ENCODE results near the gene AHCYL2.
"Not testable (repeated sequence)": the region's sequence is repeated elsewhere in the genome, so short reads cannot be mapped to it uniquely, and the experiment has no call there.

The AHCYL2 gene

DNA sequence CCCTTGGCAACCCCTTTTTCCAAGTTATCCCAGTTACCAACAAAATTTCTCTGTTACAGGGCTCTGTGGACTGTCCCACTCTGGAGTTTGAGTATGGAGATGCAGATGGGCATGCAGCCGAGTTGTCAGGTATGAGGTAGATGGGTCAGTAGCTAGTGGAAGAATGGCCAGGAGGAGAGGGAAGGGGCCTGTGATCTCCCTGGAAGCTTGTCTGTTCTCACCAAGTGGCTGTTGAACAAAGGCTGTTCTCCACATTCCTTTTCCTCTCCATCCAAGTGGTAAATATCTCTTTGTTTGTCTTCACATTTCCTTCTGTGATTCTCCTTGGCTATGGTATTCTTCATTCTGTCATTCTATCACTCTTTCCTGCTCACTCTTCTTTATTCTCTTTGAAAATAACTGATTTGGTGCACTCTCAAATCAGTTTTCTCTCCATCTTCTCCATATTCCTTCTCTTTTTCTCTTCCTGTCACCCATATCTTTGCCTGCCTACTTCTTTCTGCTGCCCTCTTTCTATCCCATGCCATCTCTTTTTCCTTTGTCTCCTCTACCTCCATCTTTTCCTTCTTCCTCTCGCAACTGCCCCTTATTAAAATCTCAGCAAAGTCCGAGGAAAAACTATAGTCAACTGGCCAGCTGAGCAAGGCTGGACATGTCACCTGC, 215.3 kb downstream of the AHCYL2 start:
- no peak for DNase-seq (ENCODE audit: insufficient read length, low spot score)
- no peak for FAIRE-seq

DNA sequence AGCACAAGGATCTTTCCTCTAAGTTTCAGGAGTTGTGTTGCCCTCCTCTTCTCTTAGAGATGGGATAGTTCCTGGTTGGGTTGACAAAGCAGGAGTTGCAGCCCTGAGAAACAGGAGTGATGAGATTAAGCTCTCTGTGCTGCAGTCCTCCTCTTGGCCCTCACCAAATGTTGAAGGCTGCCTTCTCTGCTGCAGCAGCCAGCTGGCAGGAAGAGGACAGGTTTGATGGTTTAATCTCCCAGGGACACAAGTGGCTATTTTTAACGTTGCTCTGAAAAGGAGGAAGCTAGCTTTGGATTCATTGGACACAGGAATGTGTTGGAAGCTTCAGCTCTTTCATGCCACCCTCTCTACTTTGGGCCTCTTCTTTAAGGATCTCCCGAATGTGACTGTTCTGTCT, 218.8 kb downstream of the AHCYL2 start:
- FAIRE-seq (no peak), DNase-seq (ENCODE audit: insufficient read length, low spot score) (no peak)

DNA sequence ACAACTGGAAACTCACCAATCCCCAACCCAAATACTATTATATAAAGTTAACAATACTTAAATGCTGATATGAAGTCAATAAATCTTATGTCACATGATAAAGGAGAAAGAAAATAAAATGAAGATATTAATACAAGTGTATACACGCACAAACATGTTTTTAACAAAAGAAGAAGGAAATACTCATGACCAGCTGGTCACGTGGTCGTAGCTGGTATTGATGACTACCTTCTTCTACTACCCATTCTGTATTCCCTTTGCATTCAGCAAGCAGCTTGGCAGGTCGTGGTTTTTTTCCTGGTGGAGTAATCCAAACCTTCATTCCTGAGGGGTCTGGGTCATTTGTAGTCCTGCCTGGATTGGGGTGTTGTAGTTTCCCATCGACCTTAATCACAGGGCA, 219.9 kb downstream of the AHCYL2 start:
- FAIRE-seq; DNase-seq (ENCODE audit: insufficient read length, low spot score): not testable (repeated sequence)

DNA sequence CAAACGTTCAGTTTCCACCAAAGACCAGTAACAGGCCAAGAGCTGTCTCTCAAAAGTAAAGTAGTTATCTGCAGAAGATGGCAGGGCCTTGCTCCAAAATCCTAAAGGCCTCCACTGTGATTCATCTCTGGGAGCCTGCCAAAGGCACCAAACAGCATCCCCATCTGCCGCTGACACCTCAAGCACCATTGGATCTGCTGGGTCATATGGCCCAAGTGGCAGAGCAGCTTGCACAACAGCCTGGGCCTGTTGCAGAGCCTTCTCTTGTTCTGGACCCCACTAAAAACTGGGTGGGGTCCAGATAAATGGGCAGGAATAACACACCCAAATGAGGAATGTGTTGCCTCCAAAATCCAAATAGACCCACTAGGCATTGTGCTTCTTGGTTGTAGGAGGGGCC, 222.1 kb downstream of the AHCYL2 start:
- DNase-seq (ENCODE audit: insufficient read length, low spot score); FAIRE-seq: not testable (repeated sequence)

DNA sequence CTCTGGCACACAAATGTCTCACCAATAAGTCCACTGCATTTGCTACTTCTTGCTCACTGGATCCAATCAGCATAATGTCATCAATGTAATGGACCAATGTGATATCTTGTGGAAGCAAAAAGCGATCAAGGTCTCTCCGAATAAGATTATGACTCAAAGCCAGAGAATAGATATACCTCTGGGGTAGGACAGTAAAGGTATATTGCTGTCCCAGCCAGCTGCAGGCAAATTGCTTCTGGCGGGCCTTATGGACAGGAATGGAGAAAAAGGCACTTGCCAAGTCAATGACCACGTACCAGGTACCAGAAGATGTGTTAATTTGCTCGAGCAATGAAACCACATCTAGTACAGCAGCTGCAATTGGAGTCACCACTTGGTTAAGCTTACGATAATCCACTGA, 222.6 kb downstream of the AHCYL2 start:
- not testable (repeated sequence) for DNase-seq (ENCODE audit: insufficient read length, low spot score)

DNA sequence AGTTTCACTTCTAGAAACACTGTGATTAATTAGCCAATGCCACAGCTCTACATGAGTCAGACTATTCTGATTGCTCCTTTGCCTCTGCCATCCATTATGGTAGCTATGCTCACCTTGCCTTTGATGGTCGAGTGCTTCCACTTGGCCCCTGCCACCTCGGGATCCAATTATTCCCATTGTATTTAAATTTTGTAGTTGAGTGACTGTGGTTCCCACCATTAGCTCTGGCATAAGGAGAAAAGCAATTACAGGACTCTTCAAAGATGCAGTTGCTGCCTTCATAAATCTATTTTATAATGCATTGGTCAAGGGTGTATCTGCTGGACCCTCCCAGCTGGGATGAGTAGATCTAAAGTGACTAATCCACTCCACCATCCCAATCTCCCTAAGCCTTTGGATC, 223.8 kb downstream of the AHCYL2 start:
- FAIRE-seq; DNase-seq (ENCODE audit: insufficient read length, low spot score): not testable (repeated sequence)

More for the DNA sequence above, 222.6 kb downstream of the AHCYL2 start:
- FAIRE-seq = not testable (repeated sequence)

DNA sequence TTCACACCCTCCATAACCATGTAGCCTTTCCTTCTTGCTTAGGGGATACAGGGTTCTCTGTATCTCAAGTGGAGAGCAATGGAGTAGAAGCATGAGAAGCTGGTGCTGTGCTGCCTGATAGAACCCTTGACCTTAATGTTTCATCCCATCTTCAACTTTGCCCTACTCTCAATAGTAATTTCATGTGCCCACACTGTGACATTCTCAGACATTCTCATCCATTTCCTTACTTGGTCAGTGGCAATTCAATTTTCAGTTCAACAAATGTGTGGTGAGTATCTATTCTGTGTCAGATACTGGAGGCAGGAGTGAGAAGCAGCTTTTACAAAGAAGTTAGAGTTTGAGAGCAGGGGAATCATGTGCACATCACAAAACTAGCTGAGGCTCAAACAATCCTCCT, 225.5 kb downstream of the AHCYL2 start:
- FAIRE-seq = no peak
- no peak for DNase-seq (ENCODE audit: insufficient read length, low spot score)

DNA sequence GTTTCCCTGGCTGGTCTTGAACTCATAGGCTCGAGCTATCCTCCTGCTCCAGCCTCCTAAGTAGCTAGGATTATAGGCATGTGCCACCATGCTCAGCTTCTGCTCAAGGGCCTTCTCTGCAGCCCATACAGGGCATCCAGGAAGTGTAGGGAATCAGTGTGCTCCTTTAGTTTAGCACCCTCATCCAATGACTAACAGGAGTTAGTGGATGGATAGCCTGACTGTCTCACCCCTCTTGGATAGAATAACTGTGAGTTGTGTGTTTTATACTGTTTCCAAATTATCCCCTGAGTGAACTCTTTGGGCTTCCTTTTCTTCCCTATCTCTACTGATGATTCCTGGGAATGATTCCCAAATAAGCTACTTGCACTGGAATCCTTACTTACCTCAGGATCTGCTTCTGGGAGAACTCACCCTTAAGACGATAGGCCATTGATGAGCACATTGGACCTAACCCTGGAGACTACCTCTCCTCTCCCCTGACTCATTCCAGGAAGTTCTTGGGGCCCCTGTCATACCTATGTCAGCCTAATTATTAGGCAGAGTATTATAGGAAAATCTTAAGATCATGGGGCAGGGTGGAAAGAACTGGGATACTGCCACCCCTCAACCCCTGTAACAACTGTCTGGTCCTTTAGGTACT, 227.9 kb downstream of the AHCYL2 start:
- DNase-seq (ENCODE audit: insufficient read length, low spot score) (no peak), FAIRE-seq (no peak)

DNA sequence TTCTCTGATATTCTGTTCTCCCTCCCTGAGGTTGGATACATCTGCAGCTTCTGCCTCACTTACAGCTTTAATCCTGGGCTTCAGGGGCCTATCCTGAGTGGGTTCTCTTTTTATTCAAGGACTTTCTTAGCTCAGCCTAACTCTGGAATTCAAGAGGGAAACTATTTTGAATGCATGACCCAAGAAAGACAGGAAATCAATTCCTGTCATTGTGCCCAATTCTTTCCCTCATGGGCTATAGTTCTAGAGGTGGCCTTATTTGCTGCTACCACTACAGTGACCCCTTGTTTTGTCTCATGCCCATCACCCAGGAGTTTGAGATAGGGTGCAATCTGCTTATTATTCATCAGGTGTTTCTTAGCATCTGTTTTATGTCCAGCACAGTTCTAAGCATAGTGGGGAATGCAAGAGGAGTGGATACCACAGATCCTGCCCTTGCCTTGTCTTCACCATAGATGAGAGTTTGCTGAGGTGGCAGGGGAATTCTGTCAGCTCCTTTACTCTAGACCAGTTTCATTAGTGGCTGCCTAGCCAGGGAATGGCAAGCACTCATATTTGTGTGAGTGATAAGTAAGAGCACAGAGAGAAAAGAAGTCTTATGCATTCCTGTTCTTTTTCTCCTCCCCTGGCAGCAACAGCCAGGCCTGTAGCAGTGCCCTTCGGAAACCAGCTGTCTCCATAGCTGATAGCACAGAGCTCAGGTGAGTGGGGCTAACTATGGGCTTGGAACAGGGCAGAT, 228.8 kb downstream of the AHCYL2 start:
- no peak for DNase-seq (ENCODE audit: insufficient read length, low spot score)
- FAIRE-seq = no peak

DNA sequence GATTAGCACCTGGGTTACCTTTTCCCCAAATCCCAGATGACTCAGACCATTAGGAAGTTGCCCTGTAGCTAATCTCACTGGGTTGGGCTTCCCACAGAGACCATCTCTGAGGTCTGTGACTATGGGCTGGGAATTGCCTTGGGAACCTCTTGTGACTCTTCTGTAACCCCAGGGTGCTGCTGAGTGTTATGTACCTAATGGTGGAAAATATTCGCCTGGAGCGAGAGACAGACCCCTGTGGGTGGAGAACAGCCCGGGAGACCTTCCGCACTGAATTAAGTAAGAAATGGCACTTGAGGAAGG, 229.4 kb downstream of the AHCYL2 start:
- DNase-seq (ENCODE audit: insufficient read length, low spot score) = no peak
- no peak for FAIRE-seq

DNA sequence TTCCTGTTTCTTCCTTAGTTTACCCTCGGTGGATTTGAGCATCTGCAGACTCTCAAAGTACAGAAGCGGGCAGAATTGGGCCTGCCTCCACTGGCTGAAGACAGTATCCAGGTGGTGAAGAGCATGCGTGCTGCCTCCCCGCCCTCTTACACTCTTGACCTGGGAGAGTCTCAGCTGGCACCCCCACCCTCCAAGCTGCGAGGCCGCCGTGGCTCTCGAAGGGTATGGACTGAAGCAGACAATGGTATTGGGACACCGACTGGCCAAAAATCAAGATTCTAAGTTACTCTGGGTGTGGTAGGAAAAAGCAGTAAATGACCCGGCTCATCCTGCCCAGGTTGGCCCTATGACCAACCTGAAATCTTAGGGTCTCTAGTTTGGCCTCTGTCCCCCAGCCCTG, 231.6 kb downstream of the AHCYL2 start:
- no peak for FAIRE-seq
- DNase-seq (ENCODE audit: insufficient read length, low spot score) = no peak

DNA sequence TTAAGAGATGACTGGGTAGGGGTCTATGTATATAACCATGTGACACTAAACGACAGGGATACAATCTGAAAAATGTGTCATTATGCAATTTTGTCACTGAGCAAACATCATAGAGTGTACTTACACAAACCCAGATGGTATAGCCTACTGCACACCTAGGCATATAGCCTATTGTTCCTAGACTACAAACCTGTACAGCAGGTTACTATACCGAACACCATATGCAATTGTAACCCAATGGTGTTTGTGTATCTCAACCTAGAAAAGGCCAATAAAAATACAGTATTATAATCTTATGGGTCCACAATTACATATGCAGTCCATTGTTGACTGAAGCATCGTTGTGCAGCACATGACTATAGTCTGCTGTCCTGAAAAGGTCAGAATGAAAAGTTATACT, 232.3 kb downstream of the AHCYL2 start:
- FAIRE-seq = no peak
- DNase-seq (ENCODE audit: insufficient read length, low spot score) = no peak

DNA sequence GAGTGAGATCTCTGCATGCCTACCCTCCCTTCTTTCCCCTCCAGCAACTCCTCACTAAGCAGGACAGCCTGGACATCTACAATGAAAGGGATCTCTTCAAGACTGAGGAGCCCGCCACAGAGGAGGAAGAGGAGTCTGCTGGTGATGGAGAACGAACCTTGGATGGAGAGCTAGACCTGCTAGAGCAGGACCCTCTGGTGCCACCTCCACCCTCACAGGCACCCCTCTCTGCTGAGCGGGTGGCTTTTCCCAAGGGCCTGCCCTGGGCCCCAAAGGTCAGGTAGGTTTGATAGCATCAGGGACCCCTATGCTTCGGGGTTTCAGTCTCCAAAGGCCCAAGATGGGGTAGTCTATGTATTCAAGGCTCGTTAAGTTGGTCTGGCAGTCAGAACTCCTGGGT, 233.3 kb downstream of the AHCYL2 start:
- no peak for FAIRE-seq
- no peak for DNase-seq (ENCODE audit: insufficient read length, low spot score)

DNA sequence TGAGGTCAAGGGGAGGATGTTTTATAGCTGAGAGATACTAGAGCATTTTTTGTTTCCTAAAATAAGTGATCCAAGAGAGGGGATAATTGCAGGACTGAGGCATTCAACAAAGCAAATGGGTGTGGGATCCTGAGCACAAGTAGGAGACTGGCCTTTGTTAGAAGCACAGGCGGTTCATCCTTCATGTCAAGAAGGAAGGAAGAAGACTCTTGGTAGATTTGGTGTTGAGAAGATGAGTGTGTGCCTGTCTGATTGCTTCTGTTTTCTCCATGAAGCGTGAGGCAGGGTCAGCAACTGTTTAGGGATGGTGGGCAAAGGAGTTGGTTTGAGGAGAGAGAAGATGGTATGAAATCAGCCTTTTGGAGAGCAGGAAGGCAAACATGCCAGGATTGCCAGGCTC, 237.0 kb downstream of the AHCYL2 start:
- FAIRE-seq = no peak
- DNase-seq (ENCODE audit: insufficient read length, low spot score) = no peak

DNA sequence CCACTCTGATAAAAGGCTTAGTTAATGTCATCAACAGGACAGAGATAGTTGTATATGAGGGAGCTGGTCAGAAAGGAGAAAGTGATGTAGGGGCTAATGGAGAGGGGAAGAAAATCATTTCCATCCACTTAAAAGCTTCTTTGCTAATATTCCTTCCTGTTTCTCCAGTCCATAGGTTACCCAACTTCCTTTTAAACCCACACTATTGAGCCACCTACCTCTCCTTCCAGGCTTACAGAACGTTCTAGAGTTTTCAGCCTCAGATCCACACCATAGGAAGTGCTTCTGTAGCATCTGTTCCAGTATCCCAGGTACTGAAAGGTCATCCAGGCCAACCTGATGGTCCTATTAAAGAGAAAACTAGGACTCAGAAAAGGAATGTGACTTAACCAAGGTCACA, 237.6 kb downstream of the AHCYL2 start:
- DNase-seq (ENCODE audit: insufficient read length, low spot score) (no peak), FAIRE-seq (no peak)

DNA sequence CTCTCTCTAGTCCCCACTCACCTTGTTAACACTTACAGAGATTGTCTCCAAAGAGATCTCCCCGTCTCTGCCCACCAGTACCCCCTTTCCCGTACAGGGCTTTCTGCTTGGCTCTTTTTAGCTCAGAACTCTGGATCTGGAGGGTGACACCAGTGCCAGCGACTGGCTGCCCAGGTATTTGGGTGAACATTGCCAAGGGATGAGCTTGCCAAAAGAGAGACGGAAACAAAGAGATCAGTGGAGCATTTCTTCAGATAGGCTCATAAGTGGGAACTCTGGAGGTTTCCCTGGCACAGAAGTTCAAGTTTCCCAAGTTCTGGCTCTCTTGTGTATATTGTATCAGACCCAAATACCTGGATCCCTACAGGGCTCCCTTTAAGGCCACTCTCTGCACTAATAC, 239.4 kb downstream of the AHCYL2 start:
- FAIRE-seq (no peak), DNase-seq (ENCODE audit: insufficient read length, low spot score) (no peak)

DNA sequence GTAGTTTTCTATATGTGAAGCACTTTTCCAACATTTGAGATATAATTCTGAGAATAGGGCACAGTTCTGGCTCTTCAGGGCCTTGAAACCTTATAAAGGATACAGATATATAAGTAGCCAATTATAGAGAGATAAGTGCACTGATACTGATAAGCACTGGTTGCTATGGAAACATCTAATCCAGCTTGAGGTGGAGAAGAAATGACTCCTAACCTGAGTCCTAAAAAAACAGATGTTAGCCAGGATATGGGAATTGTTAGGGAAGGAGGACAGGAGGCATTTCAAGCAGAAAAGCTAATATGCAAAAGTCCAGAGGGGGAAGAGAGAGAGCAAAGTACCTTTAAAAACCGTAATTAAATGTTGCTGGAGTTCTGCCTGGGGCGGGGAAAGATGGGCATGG, 240.2 kb downstream of the AHCYL2 start:
- DNase-seq (ENCODE audit: insufficient read length, low spot score) (no peak), FAIRE-seq (no peak)

DNA sequence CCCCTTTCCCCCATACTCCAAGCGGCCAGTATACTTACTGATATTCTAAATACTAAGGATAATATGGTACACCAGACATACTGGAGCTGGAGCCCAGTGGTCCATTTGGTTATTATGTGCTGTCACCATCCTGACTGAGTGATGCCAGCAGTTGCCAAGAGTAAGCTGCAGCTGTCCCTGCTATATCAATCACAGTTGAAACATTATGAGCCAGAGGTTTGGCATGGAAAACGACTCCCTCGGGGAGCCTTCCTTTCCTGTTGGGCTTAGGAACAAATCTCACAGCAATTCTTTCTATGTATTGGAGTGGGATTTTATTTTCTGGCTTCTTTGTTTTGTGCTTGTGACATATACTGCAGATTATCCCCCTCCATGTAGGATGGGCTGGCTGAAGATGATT, 242.0 kb downstream of the AHCYL2 start:
- DNase-seq (ENCODE audit: insufficient read length, low spot score) (no peak), FAIRE-seq (no peak)

DNA sequence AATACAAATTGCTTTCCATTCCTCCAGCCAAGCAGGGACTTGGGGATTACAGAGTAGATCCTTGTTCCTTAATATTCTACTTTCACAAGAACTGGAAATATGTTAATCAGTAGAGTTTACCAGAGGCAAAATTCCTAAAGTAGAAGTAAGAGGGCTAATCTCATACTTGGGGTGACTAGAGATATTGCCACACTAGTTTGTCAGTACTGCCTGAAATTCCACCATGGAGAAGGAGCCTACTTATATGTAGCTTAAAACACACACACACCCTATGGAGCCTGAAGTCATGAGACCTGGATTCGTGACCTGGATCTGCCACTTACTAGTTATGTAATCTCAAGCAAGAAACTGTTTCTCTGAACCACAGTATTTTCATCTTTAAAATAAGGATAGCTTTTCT, 243.3 kb downstream of the AHCYL2 start:
- no peak for FAIRE-seq
- no peak for DNase-seq (ENCODE audit: insufficient read length, low spot score)

DNA sequence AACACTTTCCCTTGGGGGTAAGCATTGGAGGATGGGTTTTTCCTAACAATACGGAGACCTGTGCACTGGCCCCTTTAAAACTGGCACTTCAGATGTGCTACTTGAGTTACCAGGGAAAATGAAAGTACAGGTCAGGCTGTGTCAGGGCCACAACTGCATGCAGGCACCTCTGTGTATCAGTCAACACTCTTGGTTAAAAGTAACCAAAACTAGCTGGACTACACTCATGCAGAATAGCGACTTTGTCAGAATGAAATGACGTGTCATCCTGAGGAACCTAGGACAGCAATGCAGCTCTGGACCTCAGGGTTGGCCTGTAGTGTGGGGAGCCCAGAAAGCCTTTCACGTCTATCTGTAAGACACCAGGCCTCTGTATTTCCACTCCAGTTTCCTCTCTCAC, 243.7 kb downstream of the AHCYL2 start:
- DNase-seq (ENCODE audit: insufficient read length, low spot score) = no peak
- FAIRE-seq = no peak

DNA sequence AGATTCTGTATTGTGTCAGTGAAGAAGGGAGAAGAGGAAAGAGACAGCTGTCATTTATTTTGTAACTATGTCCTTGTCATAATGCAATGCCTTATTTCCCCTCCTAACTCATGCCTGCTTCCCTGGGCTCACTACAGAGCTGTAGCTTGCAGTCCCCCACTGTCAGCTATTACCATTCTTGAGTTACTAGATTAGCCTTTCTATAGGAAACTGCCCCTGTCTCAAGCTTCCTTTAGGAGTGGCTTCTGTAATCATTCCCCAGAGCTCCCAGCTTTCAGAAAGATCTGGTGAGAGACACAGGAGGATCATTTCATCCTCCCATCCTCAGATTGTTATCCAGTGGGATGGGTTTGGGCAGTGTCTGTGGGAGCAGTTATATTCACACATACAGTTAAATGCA, 245.1 kb downstream of the AHCYL2 start:
- DNase-seq (ENCODE audit: insufficient read length, low spot score) (no peak), FAIRE-seq (no peak)

DNA sequence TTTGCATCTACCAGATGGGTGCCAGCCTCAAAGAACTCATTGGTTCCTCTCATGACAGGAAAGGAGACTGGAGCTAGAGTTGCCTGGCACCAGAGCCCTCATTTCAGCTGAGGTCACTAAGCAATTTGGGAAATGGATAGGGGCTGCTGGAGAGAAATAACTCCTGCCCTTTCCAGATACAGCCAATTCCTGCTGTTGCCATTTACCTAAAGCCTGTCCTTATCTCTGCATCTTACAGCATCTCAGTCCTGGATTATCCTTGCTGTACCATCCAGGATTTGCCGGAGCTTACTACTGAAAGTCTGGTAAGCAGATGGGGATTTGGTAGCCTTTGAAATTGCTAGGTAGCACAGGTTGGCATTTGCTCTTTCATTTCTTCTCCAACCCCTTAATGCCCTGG, 245.6 kb downstream of the AHCYL2 start:
- FAIRE-seq (no peak), DNase-seq (ENCODE audit: insufficient read length, low spot score) (no peak)

Measured in GM19239 (cell line).